SU-DHL-6 (cell line): ENCODE data around the gene NTM.

Source experiments
- CTCF ChIP-seq: fragments of 200-600 bp; sonication (generic); IDR thresholded peaks from one replicate; pipeline ENCODE4 v1.5.1; 2017; ENCODE audit warnings: antibody characterized with exemption, mild to moderate bottlenecking, low read length, moderate library complexity; ENCODE audit not compliant: insufficient read depth, poor library complexity, severe bottlenecking
- EZH2phosphoT487 ChIP-seq: fragments of 200-600 bp; sonication (generic), shearing (Covaris generic); conservative IDR thresholded peaks from 2 replicates; pipeline ENCODE4 v1.6.1; 2018; ENCODE audit warnings: mild to moderate bottlenecking, antibody characterized with exemption, low read length, moderate library complexity, mixed read lengths

- TF ChIP-seq CTCF (no peak), EZH2phosphoT487 (no peak)
These were observed 937.0 kb downstream of the NTM start for GRCh38 chr11:132307309-132308020.
